Fibroblast of skin of right quadriceps (primary cell): ENCODE data around the gene CHN1.
A peak's percentile ranks its signal among the peaks of the same experiment; 100 is the strongest.

Source experiments
- DNase-seq: peaks from one replicate; pipeline ENCODE4 v3.0.0-alpha.2; 2013

CHN1 gene

GRCh38 chr2:174815526-174815925 is 189.7 kb downstream of the CHN1 start:
- peak; percentile 65 for DNase-seq

GRCh38 chr2:174812037-174812436 is 193.1 kb downstream of the CHN1 start:
- no peak for DNase-seq

- DNase-seq = no peak
Measured at GRCh38 chr2:174807931-174808330, 197.2 kb downstream of the CHN1 start.

GRCh38 chr2:174805803-174806202 is 199.4 kb downstream of the CHN1 start:
- no peak for DNase-seq

GRCh38 chr2:174802459-174802858 is 202.7 kb downstream of the CHN1 start:
- peak; percentile 91 for DNase-seq

- no peak for DNase-seq
Measured at GRCh38 chr2:174800436-174801205, 204.6 kb downstream of the CHN1 start.

GRCh38 chr2:174798801-174799200 is 206.4 kb downstream of the CHN1 start:
- DNase-seq = no peak

GRCh38 chr2:174797781-174798276 is 207.4 kb downstream of the CHN1 start:
- peak; percentile 95 for DNase-seq

- DNase-seq = no peak
Measured at GRCh38 chr2:174796319-174796771, 208.8 kb downstream of the CHN1 start.

GRCh38 chr2:174794851-174795374 is 210.3 kb downstream of the CHN1 start:
- peak; percentile 78 for DNase-seq

- DNase-seq = no peak
Measured at GRCh38 chr2:174792309-174793025, 212.7 kb downstream of the CHN1 start.

- DNase-seq = no peak
Measured at GRCh38 chr2:174791746-174792280, 213.4 kb downstream of the CHN1 start.

- no peak for DNase-seq
Measured at GRCh38 chr2:174791020-174791419, 214.2 kb downstream of the CHN1 start.

GRCh38 chr2:174789001-174789400 is 216.2 kb downstream of the CHN1 start:
- DNase-seq = no peak

- DNase-seq = peak; percentile 92
Measured at GRCh38 chr2:174788291-174788929, 216.8 kb downstream of the CHN1 start.

GRCh38 chr2:174787487-174788205 is 217.5 kb downstream of the CHN1 start:
- peak; percentile 100 for DNase-seq

- peak; percentile 59 for DNase-seq
Measured at GRCh38 chr2:174786066-174786725, 219.0 kb downstream of the CHN1 start.

- DNase-seq = no peak
Measured at GRCh38 chr2:174785481-174785880, 219.7 kb downstream of the CHN1 start.

- no peak for DNase-seq
Measured at GRCh38 chr2:174784909-174785308, 220.3 kb downstream of the CHN1 start.

GRCh38 chr2:174784316-174784715 is 220.9 kb downstream of the CHN1 start:
- no peak for DNase-seq

GRCh38 chr2:174781996-174782395 is 223.2 kb downstream of the CHN1 start:
- DNase-seq = no peak

GRCh38 chr2:174781298-174781697 is 223.9 kb downstream of the CHN1 start:
- DNase-seq = no peak
